Heart right ventricle (tissue), 16 donors: ENCODE data around the gene S100P. TPM values are rescaled to one million over a fixed set of nuclear protein-coding genes. Genes with fewer than 3 reads are reported as not detected.

ENCODE experiments used
- ATAC-seq, 8 donors: fragments of 200-7000 bp; cut with Tn5 transposase; one replicate each; pipeline ENCODE4 v1.9.1; 2020; ENCODE audit warnings: mild to moderate bottlenecking in 8 of 8, moderate library complexity in 8 of 8, moderate number of reproducible peaks in 1 of 8
- DNase-seq, 2 donors: peaks; one replicate each; pipeline ENCODE4 v3.0.0-alpha.2; 2020
- H3K27ac ChIP-seq, 10 donors: fragments of 200-600 bp; sonication (generic) in 2 of 10; one replicate each; pipeline versions ENCODE4 v1.5.0 to v1.8.0; 2020 to 2022; ENCODE audit warnings: mild to moderate bottlenecking in 3 of 10
- H3K27me3 ChIP-seq, 7 donors: fragments of 200-600 bp; one replicate each; pipeline ENCODE4 v1.8.0; 2021 to 2022; ENCODE audit warnings: mild to moderate bottlenecking in 2 of 7
- H3K36me3 ChIP-seq, 9 donors: fragments of 200-600 bp; sonication (generic) in 1 of 9; one replicate each; pipeline versions ENCODE4 v1.5.0 to v1.8.0; 2020 to 2022; ENCODE audit warnings: mild to moderate bottlenecking in 2 of 9
- H3K4me1 ChIP-seq, 9 donors: fragments of 200-600 bp; sonication (generic) in 1 of 9; one replicate each; pipeline versions ENCODE4 v1.5.0 to v1.8.0; 2020 to 2022; ENCODE audit warnings: mild to moderate bottlenecking in 4 of 9
- H3K4me3 ChIP-seq, 10 donors: fragments of 200-600 bp; sonication (generic) in 2 of 10; one replicate each; pipeline versions ENCODE4 v1.5.0 to v1.8.0; 2020 to 2022; ENCODE audit warnings: mild to moderate bottlenecking in 7 of 10, moderate library complexity in 2 of 10
- H3K9me3 ChIP-seq, 11 donors: fragments of 200-600 bp in 10 of 11; sonication (generic) in 2 of 11; one replicate each; pipeline versions ENCODE4 v1.5.0 to v1.8.0; 2013 to 2022; ENCODE audit warnings: mild to moderate bottlenecking in 2 of 11, control low read depth in 1 of 11, moderate library complexity in 1 of 11
- WGBS, 2 donors: extraction: QIAGEN DNeasy Blood & Tissue Kit; methylation state at CpG; one replicate each; pipeline ENCODE4 v1.1.7; 2013; ENCODE audit warnings: inconsistent platforms in 1 of 2; 5-methylcytosine and 5-hydroxymethylcytosine counted together
- intact Hi-C, 10 donors: fragments of 100-400 bp; cut with DNase I; formaldehyde crosslinking; loops; one replicate each; pipeline versions ENCODE4 v1.11.1 to v1.14.2; 2022
- long read RNA-seq, 3 donors: library from polyadenylated mRNA; unstranded; transcript quantifications; one replicate each; pipeline ENCODE4 v2.0.0, GENCODE V29; 2020 to 2021
- polyA plus RNA-seq, 2 donors: library from polyadenylated mRNA; stranded (reverse); fragments of 200-250 nt; gene quantifications; one replicate each; pipeline ENCODE4 v1.2.3, GENCODE V29; 2013
- total RNA-seq, 10 donors: library from RNA; stranded (reverse); fragmentation: NEBNext Ultra II Directional in 3 of 10; extraction: Animal tissue kit (Norgen Biotek cat#: 25700) in 3 of 10; gene quantifications; one replicate each; pipeline versions ENCODE4 v1.2.1 to v1.2.4, GENCODE V29; 2021 to 2023
- TF ChIP-seq, protein P1 (sequence below), 9 donors: fragments of 200-600 bp; sonication (generic) in 2 of 9; IDR thresholded peaks; one replicate each; pipeline versions ENCODE4 v1.5.0 to v1.8.0; 2021 to 2022; ENCODE audit warnings: antibody characterized with exemption in 9 of 9, mild to moderate bottlenecking in 5 of 9, moderate library complexity in 1 of 9
- donor health status: Arrhythmogenic right ventricular cardiomyopathy.
- donor health status: ischemic (EF 13 %, LVEDD 7.1; RV severe dilation, severe dysfunction).
- donor health status: healthy with polysubstance abuse.
- donor health status: DM: no; HTN: yes; CAD: no.
- donor health status: DM: no; HTN: no; CAD: no.
- donor health status: ischemic (EF 25% LVEDD 6.9; RV normal size, moderate dysfunction).
- donor health status: ischemic (EF 25% LVEDD 5.7; RV mildly dilated, moderate dysfunction).
- donor health status: healthy.
- donor health status: DM: yes; HTN: yes; CAD: no.
- donor health status: Ischemic cardiomyopathy.
- donor health status: ischemic (EF 35%, LVEDD 5.7; RV mildly dilated, moderate dysfunction).
- donor health status: nonischemic (EF 11% LVEDD 7.7; RV severe dilation, severe dysfunction).
- donor health status: DM: yes; HTN: yes; CAD: no.
- donor health status: PGD.
- donor health status: ischemic (EF 29% LVEDD 5.4; RV normal size, mild dysfunction).
- donor health status: nonischemic (EF 23%, LVEDD 6.1; RV moderate dilation, normal function).

S100P gene
- total RNA-seq: 1 to 10 TPM in 5 of 10 donors, under 1 TPM in 1, not detected in 4; 0.41 to 8.2 (median 1.6) TPM
- polyA plus RNA-seq: under 1 TPM; 0.22 to 0.68 TPM
- long read RNA-seq, donor 1: 0 reads
- long read RNA-seq, donor 2, partial matches to known transcripts: 0 of 1 reads
- long read RNA-seq, donor 2, other reads (novel, unspliced or antisense): 0 of 1 reads
- long read RNA-seq, donor 3: 0 reads

GRCh38 chr4:6693231-6694176, at the start of gene S100P:
S100P (plus strand) TSS chr4:6693878; CDS start chr4:6693933, 55 bp downstream.
- Histone ChIP-seq H3K27ac (peak within 1 kb of the TSS in 4 of 10 donors; percentile 44 to 90 (median 52)), H3K9me3 (no peaks in the 10 kb centered on the region), H3K4me1 (peaks cover 9 to 71% (median 21%) of the 10 kb centered on the region in 9 donors), H3K4me3 (peak within 1 kb of the TSS in 1 of 10 donors; percentile 30), H3K27me3 (no peaks in the 10 kb centered on the region), H3K36me3 (no peaks in the 10 kb centered on the region)
- DNase-seq: no peak
- intact Hi-C loops: no loop called here
- TF ChIP-seq, protein P1, sequence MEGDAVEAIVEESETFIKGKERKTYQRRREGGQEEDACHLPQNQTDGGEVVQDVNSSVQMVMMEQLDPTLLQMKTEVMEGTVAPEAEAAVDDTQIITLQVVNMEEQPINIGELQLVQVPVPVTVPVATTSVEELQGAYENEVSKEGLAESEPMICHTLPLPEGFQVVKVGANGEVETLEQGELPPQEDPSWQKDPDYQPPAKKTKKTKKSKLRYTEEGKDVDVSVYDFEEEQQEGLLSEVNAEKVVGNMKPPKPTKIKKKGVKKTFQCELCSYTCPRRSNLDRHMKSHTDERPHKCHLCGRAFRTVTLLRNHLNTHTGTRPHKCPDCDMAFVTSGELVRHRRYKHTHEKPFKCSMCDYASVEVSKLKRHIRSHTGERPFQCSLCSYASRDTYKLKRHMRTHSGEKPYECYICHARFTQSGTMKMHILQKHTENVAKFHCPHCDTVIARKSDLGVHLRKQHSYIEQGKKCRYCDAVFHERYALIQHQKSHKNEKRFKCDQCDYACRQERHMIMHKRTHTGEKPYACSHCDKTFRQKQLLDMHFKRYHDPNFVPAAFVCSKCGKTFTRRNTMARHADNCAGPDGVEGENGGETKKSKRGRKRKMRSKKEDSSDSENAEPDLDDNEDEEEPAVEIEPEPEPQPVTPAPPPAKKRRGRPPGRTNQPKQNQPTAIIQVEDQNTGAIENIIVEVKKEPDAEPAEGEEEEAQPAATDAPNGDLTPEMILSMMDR (IDR thresholded peaks at IDR 0.05): no peak
- WGBS, 2 donors: 82 to 85% methylated on average over 29 of the region's 29 CpGs
- no peak for ATAC-seq

DNA sequence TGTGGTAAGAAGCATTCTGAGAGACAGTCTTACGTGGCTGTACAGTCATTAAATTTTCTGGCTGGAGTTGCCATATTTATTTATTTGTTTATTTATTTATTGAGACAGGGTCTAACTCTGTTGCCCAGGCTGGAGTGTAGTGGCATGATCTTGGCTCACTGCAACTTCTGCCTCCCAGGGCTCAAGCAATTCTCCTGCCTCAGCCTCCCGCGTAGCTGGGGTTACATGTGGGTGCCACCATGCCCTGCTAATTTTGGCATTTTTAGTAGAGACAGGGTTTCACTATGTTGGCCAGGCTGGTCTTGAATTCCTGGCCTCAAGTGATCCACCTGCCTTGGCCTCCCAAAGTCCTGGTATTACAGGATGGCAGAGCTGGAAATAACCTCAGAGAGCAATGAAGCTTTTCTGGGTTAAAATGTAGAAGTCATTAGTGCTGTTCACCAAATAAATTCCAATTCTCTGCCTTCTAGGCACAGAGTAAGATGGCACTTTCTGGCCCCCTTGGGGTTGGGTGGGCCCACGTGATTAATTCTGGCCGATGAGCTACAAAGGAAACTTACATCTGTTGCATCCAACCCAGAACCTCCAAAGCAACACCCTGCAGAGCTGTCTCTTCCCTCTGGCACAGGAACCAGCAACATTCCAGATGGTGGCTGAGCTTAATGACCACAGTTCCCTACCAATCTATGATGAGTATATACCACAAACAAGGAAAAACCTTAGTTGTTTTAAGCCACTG, 48.7 kb upstream of the S100P start:
- Histone ChIP-seq H3K4me3 (no peak overlapping the region), H3K27me3 (no peaks in the 10 kb centered on the region), H3K9me3 (no peaks in the 10 kb centered on the region), H3K4me1 (peaks cover 12 to 34% (median 28%) of the 10 kb centered on the region in 9 donors), H3K27ac (no peak overlapping the region), H3K36me3 (peaks cover 0 to 25% (median 15%) of the 10 kb centered on the region in 9 donors)
- TF ChIP-seq, protein P1 (IDR thresholded peaks at IDR 0.05): no peak
- no peak for ATAC-seq
- no peak for DNase-seq
- intact Hi-C loops: loop anchor here in 5 of 10 donors (5.0 to 10.0 kb wide), 4 partner anchors 60 to 1717 kb away; partner anchors contain the start of genes MRFAP1L1 (in 3 of the 5) and MAN2B2 (in 1 of the 5)
- 71 to 75% methylated on average over 5 of the region's 5 CpGs for WGBS, 2 donors

GRCh38 chr4:6647169-6647568, 46.5 kb upstream of the S100P start:
- TF ChIP-seq, protein P1 (IDR thresholded peaks at IDR 0.05): no peak
- Histone ChIP-seq H3K36me3 (peaks cover 0 to 20% (median 10%) of the 10 kb centered on the region in 9 donors), H3K27me3 (no peaks in the 10 kb centered on the region), H3K27ac (no peak overlapping the region), H3K4me1 (peaks cover 5 to 22% (median 19%) of the 10 kb centered on the region in 9 donors), H3K9me3 (no peaks in the 10 kb centered on the region), H3K4me3 (no peak overlapping the region)
- DNase-seq: no peak
- intact Hi-C loops: loop anchor here in 2 of 10 donors (5.0 to 10.0 kb wide), 2 partner anchors 58 to 1715 kb away; partner anchors contain the start of gene MRFAP1L1 (in 1 of the 2)
- 86 to 94% methylated on average over 5 of the region's 5 CpGs for WGBS, 2 donors
- ATAC-seq: no peak
